Calu3 (cell line): ENCODE data around the gene MTURN. TPM values are rescaled to one million over a fixed set of nuclear protein-coding genes. Genes with fewer than 3 reads are reported as not detected.

Experiments
- BruUV-seq: library from RNA; stranded (reverse); fragments of 400-500 nt; replicated peaks from 2 replicates; lab custom pipeline; 2021; lab: Mats Ljungman, UMichigan
- CTCF ChIA-PET: fragments of 300-600 bp; sonication (Branson Sonifier 250); formaldehyde crosslinking; loops from one replicate; lab custom pipeline; 2022; ENCODE audit warnings: antibody characterized with exemption; lab: Charles Lee
- DNase-seq: peaks from one replicate; pipeline ENCODE4 v3.0.0; 2022
- H3K27ac Mint-ChIP-seq: one replicate; pipeline ENCODE4 v1.8.0; 2022; ENCODE audit warnings: mixed read lengths; ENCODE audit not compliant: unreplicated experiment
- H3K27me3 Mint-ChIP-seq: one replicate; pipeline ENCODE4 v1.8.0; 2022; ENCODE audit warnings: mixed read lengths; ENCODE audit not compliant: unreplicated experiment
- H3K36me3 Mint-ChIP-seq: one replicate; pipeline ENCODE4 v1.8.0; 2022; ENCODE audit warnings: mild to moderate bottlenecking, moderate library complexity, mixed read lengths; ENCODE audit not compliant: insufficient read depth, unreplicated experiment
- H3K4me1 Mint-ChIP-seq: one replicate; pipeline ENCODE4 v1.8.0; 2022; ENCODE audit warnings: mild to moderate bottlenecking, low read depth, mixed read lengths; ENCODE audit not compliant: unreplicated experiment
- H3K4me3 Mint-ChIP-seq: one replicate; pipeline ENCODE4 v1.8.0; 2022; ENCODE audit warnings: mild to moderate bottlenecking, low read depth, moderate library complexity, mixed read lengths; ENCODE audit not compliant: unreplicated experiment
- H3K9me3 Mint-ChIP-seq: one replicate; pipeline ENCODE4 v1.8.0; 2022; ENCODE audit warnings: low read depth, mixed read lengths; ENCODE audit not compliant: unreplicated experiment
- intact Hi-C: fragments of 100-400 bp; cut with micrococcal nuclease; formaldehyde crosslinking; loops from one replicate; pipeline ENCODE4 v1.10.0; 2022; ENCODE audit not compliant: unreplicated experiment
- total RNA-seq: library from RNA; stranded (reverse); gene quantifications from 2 replicates; pipeline ENCODE4 v1.2.3, GENCODE V29; 2022
- TF ChIP-seq, protein P1 (sequence below): fragments of 200-600 bp; IDR thresholded peaks from one replicate; pipeline ENCODE4 v1.8.0; 2022; ENCODE audit warnings: antibody characterized with exemption; ENCODE audit not compliant: unreplicated experiment

MTURN gene
- total RNA-seq, 1 experiment from 2014 or later, result 6.5 TPM

DNA sequence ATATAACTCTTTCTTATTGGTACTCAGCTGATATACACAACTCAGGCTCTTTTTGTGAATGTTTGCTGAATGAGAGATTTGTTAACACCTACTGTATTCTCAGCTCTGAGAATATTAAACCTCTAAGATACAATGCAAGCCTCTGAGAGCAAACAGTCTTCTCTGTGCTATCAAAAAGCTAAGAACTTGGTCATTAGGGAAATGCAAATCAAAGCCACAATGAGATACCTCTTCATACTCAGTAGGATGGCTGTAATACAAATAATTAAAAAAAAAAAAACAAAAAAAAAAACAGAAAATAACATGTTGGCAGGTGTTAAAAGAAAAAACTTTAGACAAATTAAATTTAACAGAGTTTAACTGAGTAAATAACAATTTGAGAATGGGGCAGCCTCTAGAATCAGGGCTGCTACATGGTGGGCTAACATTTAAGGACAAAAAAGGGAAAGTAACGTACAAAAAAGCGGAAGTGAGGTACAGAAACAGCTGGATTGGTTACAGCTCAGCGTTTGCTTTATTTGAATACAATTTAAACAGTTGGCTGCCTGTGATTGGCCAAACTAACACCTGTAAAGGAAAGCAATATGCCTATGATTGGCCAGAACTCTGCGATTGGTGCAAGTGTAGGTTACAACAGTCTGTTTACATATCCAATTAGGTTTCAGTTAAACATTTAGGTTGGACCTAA is 14.8 kb upstream of the MTURN start:
- Mint-ChIP-seq H3K4me3 (no peak overlapping the region), H3K9me3 (peaks cover under 1% of the 10 kb centered on the region), H3K36me3 (no peaks in the 10 kb centered on the region), H3K27me3 (no peaks in the 10 kb centered on the region), H3K4me1 (no peaks in the 10 kb centered on the region), H3K27ac (no peak overlapping the region)
- intact Hi-C loops, result no loop called here
- CTCF ChIA-PET, result no interaction called here
- BruUV-seq, result no TSS peak
- TF ChIP-seq, protein P1, sequence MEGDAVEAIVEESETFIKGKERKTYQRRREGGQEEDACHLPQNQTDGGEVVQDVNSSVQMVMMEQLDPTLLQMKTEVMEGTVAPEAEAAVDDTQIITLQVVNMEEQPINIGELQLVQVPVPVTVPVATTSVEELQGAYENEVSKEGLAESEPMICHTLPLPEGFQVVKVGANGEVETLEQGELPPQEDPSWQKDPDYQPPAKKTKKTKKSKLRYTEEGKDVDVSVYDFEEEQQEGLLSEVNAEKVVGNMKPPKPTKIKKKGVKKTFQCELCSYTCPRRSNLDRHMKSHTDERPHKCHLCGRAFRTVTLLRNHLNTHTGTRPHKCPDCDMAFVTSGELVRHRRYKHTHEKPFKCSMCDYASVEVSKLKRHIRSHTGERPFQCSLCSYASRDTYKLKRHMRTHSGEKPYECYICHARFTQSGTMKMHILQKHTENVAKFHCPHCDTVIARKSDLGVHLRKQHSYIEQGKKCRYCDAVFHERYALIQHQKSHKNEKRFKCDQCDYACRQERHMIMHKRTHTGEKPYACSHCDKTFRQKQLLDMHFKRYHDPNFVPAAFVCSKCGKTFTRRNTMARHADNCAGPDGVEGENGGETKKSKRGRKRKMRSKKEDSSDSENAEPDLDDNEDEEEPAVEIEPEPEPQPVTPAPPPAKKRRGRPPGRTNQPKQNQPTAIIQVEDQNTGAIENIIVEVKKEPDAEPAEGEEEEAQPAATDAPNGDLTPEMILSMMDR, result no peak
- DNase-seq, result no peak

DNA sequence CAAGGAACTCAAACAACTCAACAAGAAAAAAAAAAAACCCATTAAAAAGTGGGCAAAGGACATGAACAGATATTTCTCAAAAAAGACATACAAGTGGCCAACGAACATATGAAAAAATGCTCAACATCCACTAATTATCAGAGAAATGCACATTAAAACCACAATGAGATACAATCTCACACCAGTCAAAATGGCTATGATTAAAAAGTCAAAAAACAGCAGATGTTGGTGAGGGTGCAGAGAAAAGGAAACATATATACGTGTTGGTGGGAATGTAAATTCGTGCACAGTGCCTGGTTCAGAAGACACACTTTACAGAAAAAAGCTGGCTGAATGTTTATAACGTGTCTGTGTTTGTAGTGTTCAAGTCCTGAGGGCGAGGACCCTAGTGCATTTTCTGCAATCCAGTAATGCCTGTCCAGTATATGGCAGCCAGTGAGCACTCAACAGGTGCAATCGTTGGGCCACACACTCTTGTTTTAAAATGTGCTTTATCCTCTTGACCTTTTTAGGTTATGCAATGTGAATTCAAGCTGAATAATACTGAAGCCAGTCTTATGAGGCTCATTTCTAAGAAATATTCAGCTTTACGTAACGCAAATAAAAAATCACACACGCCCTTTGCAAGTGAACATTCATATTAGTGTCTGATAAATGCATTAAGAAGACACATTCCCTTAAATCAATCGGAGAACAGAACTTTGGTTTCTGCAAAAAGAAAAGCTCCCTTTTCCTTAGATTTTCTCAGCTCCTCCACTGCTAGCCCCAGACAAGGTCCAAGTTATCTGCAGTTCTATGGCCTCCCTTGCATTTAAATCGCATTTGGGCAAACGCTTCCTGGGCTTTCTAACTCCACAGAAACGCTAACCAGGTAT is 813 bp upstream of the MTURN start:
- Mint-ChIP-seq H3K36me3 (peaks cover 39% of the 10 kb centered on the region), H3K4me3 (peak overlapping the region; percentile 100), H3K9me3 (no peaks in the 10 kb centered on the region), H3K27ac (peak overlapping the region; percentile 77), H3K27me3 (no peaks in the 10 kb centered on the region), H3K4me1 (peaks cover 7% of the 10 kb centered on the region)
- intact Hi-C loops, result no loop called here
- no peak for DNase-seq
- CTCF ChIA-PET, result interaction anchor here (0.9 to 1.6 kb wide), 5 partner anchors 8 to 279 kb away, joined by 3 to 7 read pairs (median 3); no protein-coding TSS in a partner anchor
- TF ChIP-seq, protein P1, result no peak
- BruUV-seq, result no TSS peak

DNA sequence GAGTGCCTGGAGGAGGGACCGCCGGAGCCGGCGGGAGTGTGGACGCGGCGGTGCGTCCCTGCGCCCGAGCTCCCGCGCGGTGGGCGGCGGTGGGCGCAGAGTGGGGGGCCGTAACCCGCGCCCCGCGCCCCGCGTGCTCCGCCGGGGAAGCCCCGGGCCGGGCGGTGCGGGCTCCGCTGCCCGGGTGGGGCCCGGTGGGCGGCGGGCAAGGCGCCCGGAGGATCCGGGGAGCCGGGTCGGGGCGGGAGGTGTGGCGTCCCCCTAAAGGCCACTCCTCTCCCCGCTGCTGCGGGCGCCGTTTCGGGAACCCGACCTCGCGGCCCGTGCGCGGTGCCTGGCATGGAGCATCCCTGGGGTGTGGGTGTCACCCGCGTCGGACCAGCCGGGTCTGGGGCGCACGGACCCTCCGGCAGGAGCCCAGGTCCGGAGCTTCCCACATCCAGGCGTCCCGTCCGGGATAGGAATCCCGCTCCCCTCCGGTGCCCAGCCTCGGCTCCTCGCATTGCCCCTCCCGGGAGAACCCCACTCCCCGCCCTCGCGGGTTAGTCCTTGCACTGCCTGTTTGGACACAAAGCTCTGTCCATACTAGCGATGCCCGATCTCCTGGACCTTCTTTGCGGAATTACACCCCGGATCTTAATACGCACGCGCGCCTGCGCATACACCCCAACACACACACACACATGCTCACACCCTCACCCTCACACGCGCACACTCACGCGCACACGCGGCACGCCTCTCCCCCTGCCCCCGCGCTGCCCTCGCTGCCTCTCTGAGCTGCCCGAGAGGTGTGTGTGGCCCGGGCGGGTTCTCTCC is 723 bp downstream of the MTURN start:
- peaks cover 39% of the 10 kb centered on the region for H3K36me3 Mint-ChIP-seq
- H3K27ac Mint-ChIP-seq, result peak overlapping the region; percentile 88
- peak overlapping the region; percentile 100 for H3K4me3 Mint-ChIP-seq
- CTCF ChIA-PET, result interaction anchor here (0.6 to 1.6 kb wide), 6 partner anchors 9 to 1382 kb away, joined by 3 to 7 read pairs (median 3); no protein-coding TSS in a partner anchor
- no peaks in the 10 kb centered on the region for H3K9me3 Mint-ChIP-seq
- DNase-seq, result peak; percentile 70
- TF ChIP-seq, protein P1, result no peak
- peaks cover 7% of the 10 kb centered on the region for H3K4me1 Mint-ChIP-seq
- H3K27me3 Mint-ChIP-seq, result no peaks in the 10 kb centered on the region
- intact Hi-C loops, result no loop called here
- BruUV-seq, result no TSS peak
